SK-N-SH treated with all-trans-retinoic acid at 6 μM for 48 hours (cell line): ENCODE data around the gene MAP3K7.

Experiments used
- CREB5 ChIP-seq: fragments of 250-450 bp; sonication (Bioruptor Pico); IDR thresholded peaks from 2 replicates; pipeline ENCODE4 v1.5.1; 2020; ENCODE audit warnings: low read depth, mild to moderate bottlenecking, moderate library complexity
- PATZ1 ChIP-seq: fragments of 250-450 bp; sonication (Bioruptor Pico); IDR thresholded peaks from 2 replicates; pipeline ENCODE4 v1.8.0; 2020; ENCODE audit warnings: mild to moderate bottlenecking, moderate library complexity, borderline replicate concordance
- POU6F1 ChIP-seq: fragments of 250-450 bp; sonication (Bioruptor Pico); IDR thresholded peaks from 2 replicates; pipeline ENCODE4 v1.8.0; 2021; ENCODE audit warnings: low read depth, mild to moderate bottlenecking, moderate library complexity, borderline replicate concordance
- PPARA ChIP-seq: fragments of 250-450 bp; sonication (Bioruptor Pico); IDR thresholded peaks from 2 replicates; pipeline ENCODE4 v1.5.0; 2020; ENCODE audit warnings: mild to moderate bottlenecking, borderline replicate concordance
- RARB ChIP-seq: fragments of 250-450 bp; sonication (Bioruptor Pico); IDR thresholded peaks from 2 replicates; pipeline ENCODE4 v1.8.0; 2021; ENCODE audit warnings: mild to moderate bottlenecking, moderate library complexity
- SNAI2 ChIP-seq: fragments of 250-450 bp; sonication (Bioruptor Pico); IDR thresholded peaks from 2 replicates; pipeline ENCODE4 v1.5.0; 2020; ENCODE audit warnings: mild to moderate bottlenecking, moderate library complexity
- TSHZ2 ChIP-seq: fragments of 250-450 bp; sonication (Bioruptor Pico); IDR thresholded peaks from 2 replicates; pipeline ENCODE4 v1.5.0; 2020; ENCODE audit warnings: mild to moderate bottlenecking, moderate library complexity
- ZFP30 ChIP-seq: fragments of 450-650 bp; formaldehyde crosslinking; IDR thresholded peaks from 2 replicates; pipeline ENCODE4 v1.5.0; 2022; ENCODE audit warnings: mild to moderate bottlenecking, moderate library complexity
- ZNF565 ChIP-seq: fragments of 450-650 bp; formaldehyde crosslinking; conservative IDR thresholded peaks from 2 replicates; pipeline ENCODE4 v1.5.0; 2020; ENCODE audit warnings: low read depth, mild to moderate bottlenecking, moderate library complexity

- TF ChIP-seq PPARA (CRISPR knock-in tag) = no peak
- TF ChIP-seq CREB5 (CRISPR knock-in tag) = no peak
- no peak for TF ChIP-seq RARB (CRISPR knock-in tag)
- TF ChIP-seq POU6F1 (CRISPR knock-in tag) = no peak
- no peak for TF ChIP-seq TSHZ2
- no peak for TF ChIP-seq PATZ1 (CRISPR knock-in tag)
- no peak for TF ChIP-seq ZNF565 (CRISPR knock-in tag)
- no peak for TF ChIP-seq ZFP30 (CRISPR knock-in tag)
- TF ChIP-seq SNAI2 = no peak
These were observed 17.7 kb upstream of the MAP3K7 start for GRCh38 chr6:90604546-90604945.
